Kidney epithelial cell (primary cell): ENCODE measurements around the gene CALN1. TPM values are rescaled to one million over a fixed set of nuclear protein-coding genes. Genes with fewer than 3 reads are reported as not detected.

Source experiments
- DNase-seq: peaks from one replicate; pipeline ENCODE4 v3.0.0-alpha.2; 2010; ENCODE audit warnings: low read depth
- H3K27me3 ChIP-seq: 2 replicates; pipeline ENCODE4 v1.6.0; 2011; ENCODE audit warnings: low read length; ENCODE audit not compliant: control insufficient read depth, insufficient read depth
- H3K36me3 ChIP-seq: 2 replicates; pipeline ENCODE4 v1.5.1; 2011; ENCODE audit warnings: low read length; ENCODE audit not compliant: control insufficient read depth, insufficient read depth
- H3K4me3 ChIP-seq: 2 replicates; pipeline ENCODE4 v1.5.1; 2011; ENCODE audit warnings: low read depth, mild to moderate bottlenecking, control low read depth, low read length
- total RNA-seq: library from RNA; depleted of rRNA; stranded (reverse); fragments of >200 nt; gene quantifications from 2 replicates; pipeline ENCODE4 v1.2.3, GENCODE V29; 2015
- TF ChIP-seq, protein P1 (sequence below): IDR thresholded peaks from 2 replicates; pipeline ENCODE4 v1.5.1; 2011; ENCODE audit warnings: mild to moderate bottlenecking, moderate library complexity, low read length, control low read depth, inconsistent platforms; ENCODE audit not compliant: insufficient read depth, poor library complexity, severe bottlenecking

The CALN1 gene
- total RNA-seq, 1 donor from 2014 or later: not detected

DNA sequence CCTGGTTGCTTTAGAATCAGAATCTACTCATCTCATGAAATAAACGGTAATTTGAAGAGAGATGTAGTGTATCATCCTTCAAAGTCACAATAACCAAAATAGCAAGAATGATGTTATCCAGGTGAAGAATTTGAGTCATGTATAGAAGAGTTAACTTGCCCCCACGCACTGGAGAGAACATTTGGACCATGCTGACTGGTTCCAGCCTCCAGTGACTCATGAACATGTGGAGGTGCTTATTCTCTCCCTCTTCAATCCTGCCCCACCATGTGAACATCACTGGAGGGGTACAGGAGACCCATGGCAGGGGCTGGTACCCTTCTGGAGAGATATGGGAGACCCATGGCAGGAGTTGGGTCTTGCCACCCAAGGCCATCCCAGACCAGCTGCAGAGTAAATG lies 427.8 kb downstream of the CALN1 start:
- DNase-seq: no peak
- no peaks in the 10 kb centered on the region for H3K27me3 ChIP-seq
- TF ChIP-seq, protein P1, sequence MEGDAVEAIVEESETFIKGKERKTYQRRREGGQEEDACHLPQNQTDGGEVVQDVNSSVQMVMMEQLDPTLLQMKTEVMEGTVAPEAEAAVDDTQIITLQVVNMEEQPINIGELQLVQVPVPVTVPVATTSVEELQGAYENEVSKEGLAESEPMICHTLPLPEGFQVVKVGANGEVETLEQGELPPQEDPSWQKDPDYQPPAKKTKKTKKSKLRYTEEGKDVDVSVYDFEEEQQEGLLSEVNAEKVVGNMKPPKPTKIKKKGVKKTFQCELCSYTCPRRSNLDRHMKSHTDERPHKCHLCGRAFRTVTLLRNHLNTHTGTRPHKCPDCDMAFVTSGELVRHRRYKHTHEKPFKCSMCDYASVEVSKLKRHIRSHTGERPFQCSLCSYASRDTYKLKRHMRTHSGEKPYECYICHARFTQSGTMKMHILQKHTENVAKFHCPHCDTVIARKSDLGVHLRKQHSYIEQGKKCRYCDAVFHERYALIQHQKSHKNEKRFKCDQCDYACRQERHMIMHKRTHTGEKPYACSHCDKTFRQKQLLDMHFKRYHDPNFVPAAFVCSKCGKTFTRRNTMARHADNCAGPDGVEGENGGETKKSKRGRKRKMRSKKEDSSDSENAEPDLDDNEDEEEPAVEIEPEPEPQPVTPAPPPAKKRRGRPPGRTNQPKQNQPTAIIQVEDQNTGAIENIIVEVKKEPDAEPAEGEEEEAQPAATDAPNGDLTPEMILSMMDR: no peak

DNA sequence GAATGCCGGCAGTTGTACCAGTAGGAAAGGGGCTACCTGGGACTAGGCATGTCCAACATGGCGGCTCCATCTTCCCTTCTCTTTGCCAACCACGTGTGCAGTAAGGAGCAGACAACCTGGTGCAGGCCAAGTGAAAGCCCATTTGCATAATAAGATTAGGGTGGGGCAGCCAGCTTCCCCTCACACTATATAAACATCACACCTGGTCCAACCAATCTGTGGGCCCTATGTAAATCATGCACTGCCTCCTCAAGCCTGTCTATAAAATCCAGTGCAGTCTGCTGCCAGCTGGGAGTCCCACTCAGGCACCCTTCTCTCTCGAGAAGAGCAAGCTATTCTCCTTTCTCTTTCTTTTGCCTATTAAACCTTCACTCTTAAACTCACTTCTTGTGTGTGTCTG lies 429.3 kb downstream of the CALN1 start:
- TF ChIP-seq, protein P1: no peak
- Histone ChIP-seq H3K4me3 (no peak overlapping the region), H3K36me3 (no peaks in the 10 kb centered on the region), H3K27me3 (no peaks in the 10 kb centered on the region)
- DNase-seq: no peak

More for the DNA sequence above, 427.8 kb downstream of the CALN1 start:
- Histone ChIP-seq H3K36me3 (no peaks in the 10 kb centered on the region), H3K4me3 (no peak overlapping the region)

DNA sequence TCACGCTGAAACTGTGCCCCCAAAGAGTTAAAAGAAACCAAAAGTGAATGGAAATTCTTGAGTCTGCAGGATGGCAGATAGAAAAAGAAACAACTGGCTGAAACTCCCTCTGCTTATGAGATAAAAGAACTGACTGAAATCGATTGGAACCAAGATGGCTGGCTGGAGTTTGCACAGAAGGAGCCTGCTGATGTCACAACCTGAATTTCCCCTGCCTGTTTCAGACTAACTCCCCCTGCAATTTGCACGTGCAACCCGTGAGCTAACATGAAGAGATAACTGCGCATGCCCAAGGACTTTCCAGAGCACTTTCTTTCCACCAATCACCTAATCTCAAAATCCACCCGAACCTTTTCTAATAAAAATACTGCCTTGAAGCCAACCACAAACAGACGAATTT lies 435.5 kb downstream of the CALN1 start:
- TF ChIP-seq, protein P1: no peak
- Histone ChIP-seq H3K4me3 (no peak overlapping the region), H3K36me3 (no peaks in the 10 kb centered on the region), H3K27me3 (no peaks in the 10 kb centered on the region)
- no peak for DNase-seq

DNA sequence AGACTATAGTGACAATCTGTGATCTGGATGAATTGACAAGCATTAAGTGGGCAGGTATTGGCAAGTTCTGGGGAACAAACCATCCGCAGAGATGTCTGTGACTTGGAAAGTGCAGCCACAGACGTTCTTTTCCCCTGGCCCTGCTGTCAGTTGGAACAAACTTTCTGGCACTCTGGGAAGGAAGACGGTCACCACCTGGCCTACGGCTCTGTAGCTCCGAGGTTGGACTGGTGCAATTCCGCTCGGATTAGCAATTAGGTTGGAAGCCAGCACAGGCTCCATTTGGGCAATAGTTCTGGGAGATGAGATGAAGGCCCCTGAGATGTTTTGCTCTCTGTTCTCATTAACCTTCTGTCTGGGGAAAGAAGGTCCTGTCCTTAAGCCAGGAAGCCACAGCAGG lies 437.5 kb downstream of the CALN1 start:
- TF ChIP-seq, protein P1: no peak
- Histone ChIP-seq H3K27me3 (no peaks in the 10 kb centered on the region), H3K4me3 (no peak overlapping the region), H3K36me3 (no peaks in the 10 kb centered on the region)
- no peak for DNase-seq

DNA sequence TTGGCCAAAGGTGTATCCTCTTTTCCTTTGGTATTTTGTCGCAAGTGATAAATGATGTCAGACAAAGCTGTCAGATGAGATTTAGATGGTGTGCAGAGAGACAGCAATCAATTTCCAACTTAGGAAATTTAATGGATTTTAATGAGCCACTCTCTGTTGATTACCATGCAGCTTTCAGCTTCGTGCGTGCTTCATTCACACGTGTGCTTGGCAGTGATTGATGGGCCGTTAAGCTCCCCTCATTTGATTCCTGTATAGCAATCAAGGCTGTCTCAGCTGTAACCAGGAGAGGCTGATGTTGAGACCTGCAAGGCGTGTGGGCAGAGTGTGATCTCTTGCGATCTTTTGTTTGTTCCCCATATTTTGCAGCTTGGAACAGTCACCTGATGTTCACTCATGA lies 439.6 kb downstream of the CALN1 start:
- H3K36me3 ChIP-seq: no peaks in the 10 kb centered on the region
- TF ChIP-seq, protein P1: no peak
- no peak for DNase-seq
- no peak overlapping the region for H3K4me3 ChIP-seq
- H3K27me3 ChIP-seq: no peaks in the 10 kb centered on the region

DNA sequence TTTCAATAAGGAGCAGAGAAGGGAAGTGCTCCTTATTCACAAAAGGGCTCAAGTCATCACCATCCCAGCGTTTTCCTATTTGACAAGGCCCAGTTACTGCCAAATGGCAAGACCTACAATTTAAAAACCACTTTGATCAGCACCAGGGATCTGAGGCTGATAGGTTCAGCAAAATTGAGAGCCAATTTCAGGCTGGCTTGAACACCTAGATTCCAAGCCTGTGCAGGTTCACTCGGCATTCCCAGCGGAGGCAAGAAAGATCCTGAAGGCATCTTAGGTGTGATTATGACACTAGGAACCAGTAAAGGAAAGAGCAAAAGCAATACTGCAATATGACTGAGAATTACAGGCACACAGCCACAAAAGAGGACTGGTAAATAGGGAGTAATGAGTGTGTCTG lies 441.4 kb downstream of the CALN1 start:
- no peaks in the 10 kb centered on the region for H3K36me3 ChIP-seq
- H3K4me3 ChIP-seq: no peak overlapping the region
- H3K27me3 ChIP-seq: no peaks in the 10 kb centered on the region
- TF ChIP-seq, protein P1: no peak
- DNase-seq: no peak
